ENCODE data around the gene GPC3.

- TF ChIP-seq CTCF (conservative IDR thresholded peaks at IDR 0.05) = no peak
- no peak for TF ChIP-seq ZFX (IDR thresholded peaks at IDR 0.05)
These were observed 409.8 kb downstream of the GPC3 start for GRCh38 chrX:133575501-133576136.

All from C4-2B (cell line).